PC-9 (cell line): ENCODE results near the gene LRRC14B.

Experiments used
- CTCF ChIP-seq: fragments of 200-600 bp; sonication (generic); conservative IDR thresholded peaks from 2 replicates; pipeline ENCODE4 v1.6.1; 2017; ENCODE audit warnings: mixed run types, antibody characterized with exemption, mild to moderate bottlenecking, moderate library complexity
- EZH2 ChIP-seq: fragments of 200-600 bp; sonication (generic); IDR thresholded peaks from 2 replicates; pipeline ENCODE4 v1.8.0; 2017; ENCODE audit warnings: antibody characterized with exemption, low read depth

- TF ChIP-seq CTCF (no peak), EZH2 (no peak)
Measured at GRCh38 chr5:225334-225733, 34.0 kb downstream of the LRRC14B start.
